GM18870 (cell line): ENCODE data around the gene DCTN3.

ENCODE experiments used
- ATAC-seq: cut with Tn5 transposase; IDR thresholded peaks from one replicate; pipeline ENCODE4 v1.9.1; 2021; ENCODE audit warnings: moderate library complexity; ENCODE audit not compliant: unreplicated experiment

Gene DCTN3

DNA sequence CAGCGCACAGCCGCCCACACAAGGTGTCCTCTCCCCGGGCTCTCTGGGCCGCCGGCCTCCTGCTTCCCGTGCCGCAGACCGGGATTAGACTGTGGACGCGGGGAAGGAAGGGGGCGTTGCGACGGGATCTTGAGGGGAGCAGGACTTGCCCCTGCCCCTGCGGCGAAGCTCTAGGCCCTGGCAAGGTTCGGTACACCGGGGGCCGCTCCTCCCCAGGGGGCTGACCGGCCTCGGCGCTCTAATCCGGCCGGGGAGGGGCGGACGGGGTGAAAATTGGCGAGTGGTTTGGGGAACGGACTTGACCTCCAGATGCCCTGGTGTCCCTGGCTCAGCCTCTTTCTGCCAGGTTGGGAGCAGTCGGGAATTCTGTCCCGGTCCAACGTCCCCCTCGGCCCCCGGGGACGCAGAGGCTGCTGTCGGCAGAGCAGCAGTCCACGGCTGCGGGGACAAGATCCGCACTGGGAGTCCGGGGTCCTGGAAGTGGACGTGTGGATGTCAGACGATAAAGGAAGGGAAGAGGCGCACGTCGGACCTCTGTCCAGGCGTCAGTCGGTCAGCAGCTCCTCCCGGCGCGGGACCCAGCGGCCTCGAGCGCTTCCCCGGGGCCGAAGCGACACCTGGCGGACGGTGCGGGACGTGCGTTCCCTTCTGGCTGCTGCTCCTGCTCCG is 28.9 kb downstream of the DCTN3 start:
- no peak for ATAC-seq

DNA sequence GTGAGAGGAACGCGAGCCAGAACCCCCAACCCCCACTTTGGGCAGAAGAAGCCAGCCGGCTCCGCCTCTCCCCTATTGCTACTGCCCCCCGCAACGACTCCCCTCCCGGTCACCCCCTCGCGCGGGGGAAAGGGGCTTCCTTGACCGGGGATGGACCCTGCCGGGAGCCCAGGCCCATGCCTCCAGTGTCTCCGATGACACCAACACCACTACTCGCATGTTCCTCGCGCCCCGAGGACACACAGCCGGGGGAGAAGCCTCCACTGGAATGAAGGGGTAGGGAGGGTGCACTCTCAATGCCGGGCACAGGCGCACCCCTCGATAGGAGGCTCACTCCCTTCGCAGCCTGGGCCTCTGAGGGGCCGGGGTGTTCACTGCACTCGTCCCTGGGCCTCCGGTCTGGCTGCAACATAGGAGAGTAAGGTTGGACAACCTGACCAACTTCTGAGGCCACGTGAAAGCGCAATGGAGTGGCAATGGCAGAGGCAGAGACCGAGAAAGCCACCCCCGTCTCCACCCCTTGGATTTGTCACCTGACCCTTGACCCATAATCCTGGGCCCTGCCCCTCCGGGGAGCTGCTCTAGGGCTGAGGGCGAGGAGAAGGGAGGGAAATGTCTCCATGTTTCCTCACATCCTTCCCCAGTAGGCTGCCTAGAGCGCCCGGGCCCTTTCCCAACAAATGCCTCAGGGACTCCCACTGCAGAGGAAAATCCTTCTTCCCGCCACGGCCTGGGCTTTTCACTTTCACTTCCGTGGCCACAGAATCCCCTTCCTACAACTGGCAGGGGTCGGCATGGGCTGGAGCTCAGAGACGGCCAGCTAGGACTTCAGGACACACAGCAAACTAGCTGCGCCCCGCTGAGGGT is 29.7 kb downstream of the DCTN3 start:
- no peak for ATAC-seq

DNA sequence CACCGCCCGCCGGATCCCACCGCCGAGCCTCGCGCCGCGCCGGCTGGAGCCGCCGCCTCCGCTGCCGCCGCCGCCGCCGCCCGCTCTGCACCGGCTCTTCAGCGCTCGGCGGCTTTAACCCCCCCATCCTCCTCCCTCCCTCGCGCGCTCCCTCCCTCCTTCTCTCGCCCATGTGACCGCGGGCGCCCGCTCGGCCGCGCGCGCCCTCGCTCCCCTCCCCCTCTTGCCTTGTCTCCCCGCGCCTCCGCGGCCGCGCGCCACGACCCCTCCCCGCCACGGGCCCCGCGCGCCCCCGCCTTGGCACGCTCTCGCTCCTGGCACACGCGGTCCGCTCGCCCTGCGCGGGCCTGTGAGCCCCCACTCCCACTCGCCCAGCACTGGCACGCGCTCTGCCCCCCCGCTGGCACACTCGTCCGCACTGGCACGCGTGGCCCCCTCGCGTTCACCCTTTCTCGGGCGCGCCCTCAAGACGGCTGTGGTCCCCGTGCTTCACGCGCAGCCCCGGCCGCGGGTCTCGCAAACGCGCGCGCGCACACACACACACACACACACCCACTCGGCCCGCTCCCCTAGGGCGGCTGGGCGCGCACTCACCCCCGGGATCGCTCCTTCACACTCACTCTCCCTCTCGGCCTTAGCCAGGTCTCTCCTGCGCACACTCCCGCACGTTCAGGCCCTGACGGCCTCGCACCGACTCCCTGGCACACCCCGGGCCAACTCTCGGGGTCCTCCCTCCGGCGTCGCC is 30.5 kb downstream of the DCTN3 start, which contains the start of gene CNTFR:
TSS of gene CNTFR (minus strand) at position 89 of the 745 bp plus-strand sequence. CDS start 20,743 bp downstream, outside the sequence.
- no peak for ATAC-seq

DNA sequence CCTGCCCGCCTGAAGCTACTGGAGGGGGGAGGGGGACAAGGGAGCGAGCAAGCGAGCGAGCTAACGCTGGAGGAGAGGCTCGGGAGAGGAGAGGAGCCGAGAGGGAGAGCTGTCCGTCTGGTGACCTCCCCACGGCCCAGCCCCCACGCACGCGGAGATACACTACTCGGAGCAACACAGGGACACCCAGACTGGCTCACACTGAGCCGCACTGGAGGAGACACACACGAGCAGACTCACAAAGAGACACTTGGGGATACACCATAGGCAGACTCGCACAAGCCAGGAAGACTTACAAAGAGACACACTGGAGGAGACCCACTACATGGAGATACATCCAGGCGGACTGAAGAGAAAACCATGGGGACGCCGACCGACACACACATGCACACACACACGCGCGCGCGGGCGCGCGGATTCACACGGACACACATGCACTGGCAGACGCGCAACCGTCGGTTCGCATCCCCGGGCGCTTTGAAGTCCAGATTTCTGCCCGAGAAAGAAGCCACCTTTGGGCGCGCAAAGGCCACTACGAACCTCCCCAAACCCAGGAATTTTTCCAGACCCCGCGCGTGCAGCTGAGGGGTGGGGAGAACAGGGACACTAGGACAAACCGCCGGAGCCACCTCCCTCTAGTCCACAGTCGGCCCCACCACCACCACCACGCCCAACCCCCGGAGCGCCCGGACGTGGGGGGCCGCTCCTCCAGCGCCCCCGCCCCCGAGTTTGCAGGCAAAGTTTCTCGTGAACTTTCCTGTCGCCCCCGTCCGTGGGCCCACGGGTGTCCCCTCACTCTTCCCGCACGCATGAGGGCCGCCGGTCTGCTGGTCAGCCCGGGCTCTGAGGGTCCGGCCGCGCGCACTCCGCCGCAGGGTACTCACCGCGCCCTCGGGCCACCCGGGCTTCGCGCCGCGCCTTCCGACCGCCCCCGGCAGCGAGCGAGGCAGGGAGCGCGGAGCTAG is 31.3 kb downstream of the DCTN3 start:
- ATAC-seq: no peak

DNA sequence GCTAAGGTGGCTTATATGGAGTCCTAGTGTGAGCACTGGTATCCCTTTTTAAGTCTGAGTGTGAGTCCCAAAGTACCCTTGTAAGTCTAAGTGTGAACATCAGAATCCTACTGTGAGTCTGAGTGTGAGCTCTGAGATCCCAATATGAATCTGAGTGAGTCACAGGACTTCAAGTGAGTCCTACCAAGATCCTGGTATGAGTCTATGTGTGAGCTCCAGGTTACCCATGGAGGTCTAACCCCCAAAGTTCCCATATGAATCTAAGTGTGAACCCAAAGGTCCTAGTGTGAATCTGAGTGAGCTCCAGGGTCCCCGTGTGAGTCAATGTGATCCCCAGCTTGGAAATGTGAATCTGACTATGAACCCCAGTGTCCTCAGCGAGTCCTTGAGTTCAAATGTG is 33.0 kb downstream of the DCTN3 start:
- ATAC-seq: no peak

DNA sequence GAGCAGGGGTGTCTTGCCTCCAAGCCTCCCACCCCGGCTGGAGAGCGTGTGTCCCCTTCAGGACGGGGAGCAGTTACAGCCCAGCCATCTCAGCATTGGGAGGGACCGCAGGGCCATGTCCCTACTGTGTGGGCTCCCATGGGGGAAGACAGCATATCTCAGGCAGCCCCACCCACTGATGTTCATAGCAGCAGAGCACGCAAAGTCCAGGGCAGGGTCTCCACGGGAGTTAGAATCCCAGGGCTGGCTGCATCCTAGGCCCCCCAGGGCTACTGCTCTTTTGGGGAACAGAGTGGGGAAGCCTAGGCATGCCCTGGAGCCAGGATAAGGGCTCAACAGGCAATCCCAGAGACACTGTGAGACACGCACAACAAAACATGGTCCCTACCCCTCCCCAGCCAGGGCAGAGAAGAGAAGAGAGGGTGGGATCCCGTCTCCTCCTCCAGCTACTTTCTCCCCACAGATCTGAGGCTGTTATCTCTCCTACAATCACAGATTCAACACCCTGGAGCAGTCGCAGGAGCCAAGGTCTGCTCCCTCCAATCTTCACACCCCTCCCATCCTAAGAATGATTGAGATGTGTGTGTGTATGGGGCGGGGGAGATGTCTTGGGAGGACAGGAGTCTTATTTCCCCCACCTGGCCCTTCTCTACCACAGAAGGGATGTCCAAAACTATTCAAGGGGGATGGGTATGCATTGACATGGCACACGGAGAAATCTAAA is 34.2 kb downstream of the DCTN3 start:
- ATAC-seq: no peak

DNA sequence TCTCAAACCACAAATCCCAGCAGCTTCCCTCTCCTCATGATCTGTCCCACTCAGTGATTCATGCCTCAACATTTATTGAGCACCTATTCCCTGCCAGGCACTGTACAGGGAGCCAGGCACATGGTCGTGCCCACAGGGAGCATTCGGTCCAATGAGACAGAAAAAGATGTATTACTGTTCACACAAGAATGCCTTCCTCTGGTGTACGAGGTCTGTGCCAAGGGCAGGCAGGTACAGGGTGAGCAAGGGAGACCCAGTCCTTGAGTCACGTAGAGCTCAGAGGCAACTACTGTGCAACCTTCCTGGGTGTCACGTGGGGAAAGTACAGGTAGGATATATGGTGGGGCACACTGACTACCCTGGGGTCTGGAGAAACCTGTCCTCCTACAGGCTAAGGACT is 35.3 kb downstream of the DCTN3 start:
- ATAC-seq: no peak

DNA sequence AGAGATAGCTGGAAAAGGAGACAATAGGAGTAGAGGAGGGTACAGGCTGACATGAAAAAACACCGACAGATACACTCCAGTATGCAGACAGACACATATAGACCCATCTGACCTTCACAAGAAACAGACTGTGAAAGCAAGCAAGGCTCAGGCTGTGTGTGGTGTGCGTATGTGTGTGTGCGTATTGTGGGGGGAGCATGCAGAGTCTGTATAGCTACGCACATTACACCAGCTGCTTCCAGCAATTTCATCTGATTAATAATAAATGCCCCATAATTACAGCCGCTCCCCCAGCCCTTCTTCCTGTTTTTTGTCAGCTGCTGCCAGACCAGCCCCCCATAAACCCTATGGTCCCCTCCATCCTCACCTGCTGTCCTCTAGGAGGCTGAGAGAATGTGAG is 37.5 kb downstream of the DCTN3 start:
- no peak for ATAC-seq

DNA sequence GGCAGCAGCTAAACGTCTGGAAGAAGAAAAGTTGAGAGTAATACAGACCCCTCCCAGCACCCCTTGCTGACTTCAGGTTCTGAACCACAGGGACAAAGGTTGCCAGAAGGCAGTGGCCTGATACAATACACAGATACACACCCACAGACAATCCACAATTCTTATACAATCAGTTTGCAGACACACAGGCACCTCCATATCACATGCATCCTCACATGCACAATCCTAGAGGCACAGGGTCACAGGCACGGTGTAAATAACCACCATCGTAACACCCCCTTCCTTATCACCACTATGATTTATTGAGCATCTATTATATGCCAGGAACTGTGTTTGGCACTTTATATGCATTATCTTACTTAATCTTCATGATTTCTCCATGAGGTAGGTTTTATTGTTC is 39.0 kb downstream of the DCTN3 start:
- no peak for ATAC-seq

DNA sequence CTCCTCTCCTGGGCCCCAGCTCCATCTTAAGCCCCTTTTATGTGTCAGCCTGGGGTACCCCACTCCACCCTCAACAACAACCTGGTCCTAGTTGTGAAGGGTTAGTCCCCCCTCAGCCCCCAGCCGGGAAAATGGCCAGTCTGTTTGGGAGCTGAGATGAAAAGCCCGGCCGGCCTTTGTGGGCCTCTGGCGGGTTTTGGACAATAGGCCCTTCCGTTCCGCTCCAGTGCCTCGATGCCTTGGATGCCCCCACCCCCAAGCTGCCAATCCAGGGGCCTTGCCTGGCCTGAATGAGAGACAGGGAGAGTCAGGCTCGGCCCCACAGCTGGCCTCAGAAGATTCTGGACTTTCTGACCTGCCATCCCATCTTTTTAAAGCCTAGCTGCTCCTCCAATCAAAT is 39.9 kb downstream of the DCTN3 start:
- ATAC-seq: no peak

DNA sequence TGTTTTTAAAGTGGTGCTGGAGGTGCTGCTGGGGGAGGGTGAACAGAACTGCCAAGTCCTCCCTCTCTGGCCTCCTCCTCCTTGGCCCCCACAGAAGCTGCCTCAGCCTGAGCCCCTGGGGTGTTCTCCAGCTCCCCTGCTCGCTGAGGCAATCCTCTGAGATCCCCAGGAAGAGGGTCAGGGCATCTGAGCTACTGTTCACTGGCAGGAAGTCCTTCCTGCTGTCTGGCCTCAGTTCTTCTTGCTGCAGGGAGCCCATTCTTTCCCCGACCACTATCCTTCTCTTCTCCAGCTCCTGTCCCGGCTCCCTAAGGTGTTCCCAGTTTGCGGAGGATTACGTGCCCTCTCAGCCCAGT is 40.5 kb downstream of the DCTN3 start:
- ATAC-seq: no peak

DNA sequence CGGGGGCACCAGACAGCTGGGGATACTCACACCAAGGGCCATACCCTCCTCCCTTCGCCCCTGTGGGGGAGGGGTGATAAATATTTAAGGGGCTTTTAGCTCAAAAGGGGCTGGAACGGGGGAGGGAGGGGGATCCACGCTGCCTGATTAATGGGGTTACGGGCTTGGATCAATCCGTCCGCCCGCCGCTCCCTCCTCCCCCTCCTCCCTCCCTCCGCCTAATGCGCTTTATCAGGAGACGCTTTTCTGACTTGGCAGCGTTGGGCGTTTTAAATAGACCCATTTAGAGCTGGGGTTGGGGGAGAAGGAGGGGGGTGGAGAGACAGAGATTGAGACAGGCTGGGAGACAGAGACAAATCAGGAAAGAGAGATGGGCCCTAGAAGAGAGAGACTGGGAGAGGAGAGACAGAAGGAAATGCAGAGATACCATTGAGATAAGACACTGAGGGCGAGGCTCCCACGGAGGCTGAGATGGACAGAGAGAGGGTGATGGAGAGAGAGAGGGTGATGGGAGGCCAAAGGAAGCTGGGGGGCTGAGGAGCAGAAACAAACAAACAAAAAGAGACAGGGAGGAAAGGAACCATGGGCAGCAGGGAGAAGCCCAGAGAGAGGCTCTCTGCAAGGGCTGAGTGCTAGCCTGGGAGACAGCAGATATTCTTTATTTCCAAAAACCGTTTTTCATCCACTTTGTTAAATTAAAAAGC is 41.0 kb downstream of the DCTN3 start:
- ATAC-seq: no peak

DNA sequence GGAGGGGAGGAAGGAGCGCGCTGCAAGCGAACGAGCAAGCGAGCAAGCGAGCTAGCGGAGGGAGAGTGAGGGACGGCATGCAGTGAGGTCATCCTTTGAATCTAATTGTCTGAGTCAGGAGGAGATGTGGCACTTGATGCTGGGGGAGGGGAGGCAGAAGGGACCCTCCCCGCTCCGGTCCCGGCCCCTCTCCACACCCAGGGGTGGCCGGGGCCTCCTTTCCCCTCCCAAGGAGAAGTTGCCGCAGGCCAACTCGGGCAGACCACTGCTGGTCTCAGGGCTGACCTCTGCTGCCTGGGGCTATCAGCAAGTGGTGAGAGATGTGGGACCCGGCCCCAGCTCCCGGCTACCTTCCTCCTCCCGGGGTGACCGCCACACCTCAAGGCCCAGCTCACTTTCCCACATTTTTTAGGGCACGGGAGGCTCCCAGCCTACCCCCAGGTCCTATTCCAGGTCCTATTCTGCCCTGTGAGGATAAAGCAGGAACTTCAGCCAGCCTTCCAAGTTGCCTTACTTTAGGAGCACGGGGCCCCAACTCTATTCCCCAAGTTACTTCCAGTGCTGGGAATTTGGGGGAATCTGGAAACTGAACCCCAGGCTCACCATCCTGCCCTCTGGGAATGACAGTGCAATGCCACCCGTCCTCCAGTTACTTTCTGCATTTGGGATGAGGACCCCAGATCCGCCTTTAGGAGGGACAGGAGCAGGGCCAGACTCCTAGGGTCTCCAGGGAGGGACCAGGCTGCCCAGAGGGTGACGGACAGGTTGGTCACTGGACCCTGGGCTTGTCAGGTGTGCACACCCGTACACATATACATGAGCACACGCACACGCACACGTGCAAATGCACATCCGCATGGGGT is 41.8 kb downstream of the DCTN3 start:
- ATAC-seq: no peak

DNA sequence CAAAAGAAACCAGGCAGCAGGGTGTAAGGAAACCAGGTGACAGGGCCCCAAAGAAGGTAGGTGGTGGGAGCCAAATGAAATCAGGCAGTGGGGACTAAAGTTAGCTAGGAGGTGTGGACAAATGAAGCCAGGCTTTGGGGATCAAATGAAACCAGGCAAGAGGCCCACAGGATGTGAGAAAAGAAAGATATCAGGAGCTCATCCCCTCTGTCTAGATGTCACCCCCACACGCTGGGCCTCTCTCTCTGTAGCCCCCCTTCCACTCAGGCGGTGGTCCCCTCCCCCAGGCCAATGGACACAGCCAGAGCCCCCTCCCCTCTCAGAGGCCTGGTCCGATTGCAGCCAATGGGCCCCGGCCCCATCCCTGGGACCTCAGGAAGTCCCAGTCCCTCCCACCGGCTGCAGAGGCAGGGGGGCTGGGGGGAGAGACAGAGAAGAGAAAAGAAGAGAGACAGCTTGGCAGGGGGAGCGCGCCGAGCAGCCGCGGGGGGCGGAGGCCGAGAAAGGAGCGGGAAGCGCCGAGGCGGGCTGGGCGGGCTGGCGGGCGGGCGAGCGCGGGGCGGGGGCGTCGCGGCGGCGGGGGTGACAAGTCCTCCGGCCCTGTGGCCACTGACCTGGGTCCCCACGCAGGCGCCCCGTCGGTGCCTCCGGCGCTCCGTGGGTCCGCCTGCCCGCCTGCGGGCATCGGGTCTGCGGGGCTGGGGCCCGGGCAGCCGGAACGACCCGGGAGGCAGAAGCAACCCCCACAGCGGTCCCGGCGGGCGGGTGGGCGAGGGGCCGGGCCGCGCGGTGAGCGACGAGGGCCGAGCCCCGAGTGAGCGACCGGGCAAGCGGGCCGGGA is 42.7 kb downstream of the DCTN3 start:
- ATAC-seq: no peak

DNA sequence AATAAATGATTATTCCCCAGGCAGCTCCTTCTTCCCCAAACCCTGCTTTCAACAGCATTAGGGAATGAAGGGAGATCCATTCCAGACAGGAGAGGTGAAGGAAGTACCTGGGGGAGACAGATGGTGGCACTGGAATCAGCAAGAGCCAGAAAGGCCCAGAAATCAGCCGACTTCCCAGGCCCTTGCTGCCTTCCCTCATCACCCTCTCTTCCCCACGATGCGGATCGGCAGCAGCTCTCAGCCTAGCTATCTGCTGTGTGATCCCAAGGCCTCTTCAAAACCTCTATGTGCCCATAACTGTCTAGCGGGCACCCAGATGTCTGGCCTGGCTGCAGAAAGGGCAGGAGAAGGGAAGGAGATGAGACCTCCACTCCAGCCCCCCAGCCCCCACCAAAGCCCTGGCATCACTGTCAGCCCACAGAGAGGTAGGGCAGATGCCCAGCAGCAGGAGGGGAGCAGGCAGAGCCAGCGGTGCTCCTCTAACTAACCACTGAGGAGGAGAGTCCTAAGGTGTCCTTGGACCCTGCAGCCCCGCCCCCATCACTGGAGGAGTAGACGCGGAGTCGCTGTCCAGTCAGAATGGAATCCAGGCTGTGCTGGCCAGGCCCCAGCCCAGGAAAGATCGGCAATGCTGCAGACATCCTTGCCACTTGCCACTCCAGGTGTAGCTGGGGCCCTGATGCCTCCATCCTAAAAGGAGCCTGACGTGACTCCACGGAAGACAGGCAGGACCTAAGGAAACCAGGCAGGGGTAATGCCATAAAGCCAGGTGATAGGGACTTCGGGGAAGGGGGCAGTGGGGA is 43.5 kb downstream of the DCTN3 start:
- no peak for ATAC-seq

DNA sequence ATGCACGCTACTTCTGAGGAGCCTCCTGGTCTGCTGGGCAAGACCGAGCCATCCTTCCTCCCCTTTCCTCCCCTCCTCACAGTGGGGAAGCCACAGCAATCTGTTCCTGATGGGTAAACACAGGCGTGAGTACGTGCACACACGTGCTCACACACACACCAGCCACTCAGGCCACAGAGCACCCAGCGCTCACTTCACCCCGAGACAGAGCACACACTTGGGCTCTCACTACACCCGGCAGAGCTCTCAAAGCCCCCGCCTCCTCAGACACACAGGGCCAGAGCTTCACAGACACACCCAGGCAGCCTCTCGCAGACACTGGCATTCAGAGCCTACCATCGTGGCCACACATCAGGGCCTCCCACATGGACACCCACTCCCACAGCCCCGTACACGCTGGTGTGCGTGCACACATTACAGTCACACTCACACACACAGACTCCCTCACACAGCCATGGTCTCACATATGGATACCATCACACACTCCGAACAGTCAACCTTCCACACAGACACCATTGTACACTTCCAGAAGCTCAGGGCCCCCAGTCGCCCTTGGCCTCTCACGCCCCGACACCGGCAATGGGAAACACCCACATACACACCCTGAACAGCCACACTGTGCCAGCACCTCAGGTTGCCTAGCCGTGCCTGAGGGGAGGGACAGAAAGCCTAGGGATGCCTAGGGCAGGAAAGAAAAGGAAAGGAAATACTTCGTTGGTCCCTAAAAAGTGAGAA is 44.3 kb downstream of the DCTN3 start:
- no peak for ATAC-seq
